HCT116 (cell line): Measurements from ENCODE around the gene ACTG2. TPM values are rescaled to one million over a fixed set of nuclear protein-coding genes. Genes with fewer than 3 reads are reported as not detected.

Experiments used
- ATAC-seq: fragments of 200-7000 bp; cut with Tn5 transposase; 2 replicates; pipeline ENCODE4 v1.9.1; 2020; ENCODE audit warnings: mild to moderate bottlenecking, moderate library complexity
- BruUV-seq: library from RNA; stranded (reverse); fragments of 400-500 nt; replicated peaks from 2 replicates; lab custom pipeline; 2021; lab: Mats Ljungman, UMichigan
- CTCF ChIA-PET: fragments of 300-600 bp; sonication (Branson Sonifier 250); formaldehyde crosslinking; loops from one replicate; lab custom pipeline; 2021; ENCODE audit warnings: antibody characterized with exemption; lab: Charles Lee
- POLR2A ChIA-PET: fragments of 300-600, 350-600 bp; sonication (Branson Sonifier 250); formaldehyde crosslinking; loops from one replicate; lab custom pipeline; 2021; ENCODE audit warnings: antibody characterized with exemption; lab: Charles Lee
- RAD21 ChIA-PET, 2 experiments: fragments of 300-600 bp; sonication (Branson Sonifier 250); formaldehyde crosslinking; loops; one replicate each; lab custom pipeline; 2023; ENCODE audit warnings: low total read pairs in 2 of 2; ENCODE audit not compliant: uncharacterized antibody in 2 of 2, unreplicated experiment in 2 of 2, low non-redundant PET in 1 of 2; lab: Charles Lee
- DNase-seq: peaks from one replicate; pipeline ENCODE4 v3.0.0-alpha.2; 2010; ENCODE audit warnings: low read depth, low spot score
- H2AFZ ChIP-seq: fragments of 200-600 bp; shearing (Covaris generic), sonication (generic); 2 replicates; pipeline ENCODE4 v1.6.1; 2017; ENCODE audit warnings: low read depth, mixed run types, mixed read lengths, antibody characterized with exemption, low read length; ENCODE audit not compliant: poor library complexity, severe bottlenecking
- H3K27ac ChIP-seq: 2 replicates; pipeline ENCODE4 v1.5.1; 2012; ENCODE audit warnings: low read depth, low read length
- H3K27me3 ChIP-seq: fragments of 200-600 bp; sonication (generic); 2 replicates; pipeline ENCODE4 v1.6.1; 2016; ENCODE audit warnings: mixed run types, low read length, mixed read lengths; ENCODE audit not compliant: insufficient read depth
- H3K36me3 ChIP-seq, 2 experiments: fragments of 200-500 bp in 1 of 2; fragments of 200-600 bp in 1 of 2; sonication (Bioruptor generic) in 1 of 2; sonication (generic) in 1 of 2; 2 replicates each; pipeline versions ENCODE4 v1.5.1 to v1.6.1; 2014 to 2016; ENCODE audit warnings: low read length in 2 of 2, inconsistent platforms in 1 of 2, mixed read lengths in 1 of 2, mixed run types in 1 of 2; ENCODE audit not compliant: insufficient read depth in 2 of 2, control insufficient read depth in 1 of 2
- H3K4me1 ChIP-seq, 2 experiments: fragments of 200-600 bp in 1 of 2; sonication (generic) in 1 of 2; 2 replicates each; pipeline versions ENCODE4 v1.5.1 to v1.6.1; 2012 to 2017; ENCODE audit warnings: low read length in 2 of 2, inconsistent platforms in 1 of 2, mild to moderate bottlenecking in 1 of 2, mixed read lengths in 1 of 2, mixed run types in 1 of 2, moderate library complexity in 1 of 2; ENCODE audit not compliant: insufficient read depth in 2 of 2, control insufficient read depth in 1 of 2
- H3K4me2 ChIP-seq: fragments of 200-600 bp; sonication (generic); 2 replicates; pipeline ENCODE4 v1.6.1; 2017; ENCODE audit warnings: mixed run types, low read length, mixed read lengths
- H3K4me3 ChIP-seq, 2 experiments: fragments of 200-600 bp in 1 of 2; sonication (generic) in 1 of 2; replicated peaks in 1 of 2; 2 replicates each; pipeline ENCODE4 v1.5.1; 2011 to 2016; ENCODE audit warnings: low read length in 2 of 2, control low read depth in 1 of 2, low read depth in 1 of 2, mild to moderate bottlenecking in 1 of 2, mixed read lengths in 1 of 2, mixed run types in 1 of 2
- H3K79me2 ChIP-seq: fragments of 200-600 bp; sonication (generic); 2 replicates; pipeline ENCODE4 v1.6.1; 2017; ENCODE audit warnings: mild to moderate bottlenecking, mixed run types, low read length, moderate library complexity, mixed read lengths; ENCODE audit not compliant: insufficient read depth
- H3K9ac ChIP-seq: fragments of 200-600 bp; sonication (generic); 2 replicates; pipeline ENCODE4 v1.6.1; 2016; ENCODE audit warnings: low read length, mixed read lengths
- H3K9me2 ChIP-seq: fragments of 200-600 bp; sonication (generic), shearing (Covaris generic); 2 replicates; pipeline ENCODE4 v1.6.1; 2017; ENCODE audit warnings: mixed run types, mild to moderate bottlenecking, moderate library complexity; ENCODE audit not compliant: insufficient read depth
- H3K9me3 ChIP-seq, 2 experiments: fragments of 200-500 bp in 1 of 2; fragments of 200-600 bp in 1 of 2; sonication (Bioruptor generic) in 1 of 2; sonication (generic) in 1 of 2; 2 replicates each; pipeline ENCODE4 v1.6.1; 2014 to 2017; ENCODE audit warnings: low read length in 2 of 2, mixed read lengths in 2 of 2, inconsistent platforms in 1 of 2, low read depth in 1 of 2, mild to moderate bottlenecking in 1 of 2, mixed run types in 1 of 2, moderate library complexity in 1 of 2; ENCODE audit not compliant: control insufficient read depth in 1 of 2, insufficient read depth in 1 of 2
- H4K20me1 ChIP-seq: fragments of 200-600 bp; sonication (generic), shearing (Covaris generic); 2 replicates; pipeline ENCODE4 v1.6.1; 2017; ENCODE audit warnings: mixed run types, mild to moderate bottlenecking, moderate library complexity; ENCODE audit not compliant: insufficient read depth
- ATF3 ChIP-seq: IDR thresholded peaks from 2 replicates; pipeline ENCODE4 v1.6.1; 2012
- CBX3 ChIP-seq: IDR thresholded peaks from 2 replicates; pipeline ENCODE4 v1.6.1; 2012; ENCODE audit warnings: low read depth
- EZH2phosphoT487 ChIP-seq: fragments of 200-600 bp; IDR thresholded peaks from 2 replicates; pipeline ENCODE4 v1.6.1; 2018; ENCODE audit warnings: antibody characterized with exemption, borderline replicate concordance
- MAX ChIP-seq: IDR thresholded peaks from 2 replicates; pipeline ENCODE4 v1.6.1; 2012
- POLR2A ChIP-seq: IDR thresholded peaks from 2 replicates; pipeline ENCODE4 v1.7.0; 2011; ENCODE audit warnings: borderline replicate concordance; ENCODE audit not compliant: insufficient read depth, insufficient read length; ENCODE audit errors: extremely low read depth
- POLR2AphosphoS5 ChIP-seq: IDR thresholded peaks from 2 replicates; pipeline ENCODE4 v1.6.1; 2011; ENCODE audit warnings: mild to moderate bottlenecking, low read depth, low read length, moderate library complexity
- RAD21 ChIP-seq: IDR thresholded peaks from 2 replicates; pipeline ENCODE4 v1.6.1; 2012; ENCODE audit warnings: low read depth, mild to moderate bottlenecking
- REST ChIP-seq: IDR thresholded peaks from 2 replicates; pipeline ENCODE4 v1.6.1; 2012; ENCODE audit warnings: low read depth
- SIN3A ChIP-seq: IDR thresholded peaks from 2 replicates; pipeline ENCODE4 v1.6.1; 2012; ENCODE audit warnings: low read depth
- SP1 ChIP-seq: IDR thresholded peaks from 2 replicates; pipeline ENCODE4 v1.6.1; 2012; ENCODE audit warnings: low read depth
- TCF7L2 ChIP-seq: IDR thresholded peaks from 2 replicates; pipeline ENCODE4 v1.7.0; 2011; ENCODE audit warnings: borderline replicate concordance, inconsistent platforms; ENCODE audit not compliant: insufficient read depth, insufficient read length; ENCODE audit errors: extremely low read depth
- YY1 ChIP-seq: IDR thresholded peaks from 2 replicates; pipeline ENCODE4 v1.6.1; 2011; ENCODE audit warnings: low read length, low read depth, moderate library complexity, mild to moderate bottlenecking; ENCODE audit not compliant: insufficient replicate concordance; ENCODE audit errors: extremely low read depth
- ZBTB33 ChIP-seq: IDR thresholded peaks from 2 replicates; pipeline ENCODE4 v1.6.1; 2011; ENCODE audit warnings: mild to moderate bottlenecking, low read length, moderate library complexity; ENCODE audit not compliant: insufficient replicate concordance; ENCODE audit errors: extremely low read depth
- ZFX ChIP-seq: fragments of 450-650 bp; IDR thresholded peaks from 2 replicates; pipeline ENCODE4 v1.6.1; 2017
- ZNF274 ChIP-seq: fragments of 200-500 bp; sonication (Bioruptor generic); IDR thresholded peaks from 2 replicates; pipeline ENCODE4 v1.6.1; 2014; ENCODE audit warnings: mild to moderate bottlenecking, low read depth, low read length, inconsistent platforms
- intact Hi-C: fragments of 100-400 bp; cut with micrococcal nuclease; formaldehyde crosslinking; loops from 2 replicates; pipeline ENCODE4 v1.10.0; 2022
- total RNA-seq: library from RNA; stranded (reverse); gene quantifications from one replicate; pipeline ENCODE4 v1.2.1, GENCODE V29; 2021; ENCODE audit not compliant: unreplicated experiment

Gene ACTG2
- total RNA-seq, 1 experiment from 2014 or later = 0.89 TPM

GRCh38 chr2:73894877-73895276, 2.1 kb downstream of the ACTG2 start:
- no peak for TF ChIP-seq ZBTB33
- TF ChIP-seq ZNF274 = no peak
- no peak for TF ChIP-seq SIN3A
- no peak for TF ChIP-seq TCF7L2
- TF ChIP-seq RAD21 = no peak
- no peak for TF ChIP-seq POLR2AphosphoS5
- TF ChIP-seq ATF3 = no peak
- no peak for TF ChIP-seq SP1
- no peak for TF ChIP-seq POLR2A
- no peak for TF ChIP-seq REST
- no peak for TF ChIP-seq MAX
- TF ChIP-seq YY1 = no peak
- TF ChIP-seq CBX3 = no peak
- no peak for TF ChIP-seq EZH2phosphoT487
- no peak for TF ChIP-seq ZFX
- H3K9me3 ChIP-seq = no peaks in the 10 kb centered on the region
- no peaks in the 10 kb centered on the region for H3K36me3 ChIP-seq
- H4K20me1 ChIP-seq = no peaks in the 10 kb centered on the region
- ChIA-PET POLR2A (no interaction called here), RAD21 (no interaction called here), CTCF (no interaction called here)
- H3K9me2 ChIP-seq = no peaks in the 10 kb centered on the region
- no peaks in the 10 kb centered on the region for H3K79me2 ChIP-seq
- intact Hi-C loops = no loop called here
- no peaks in the 10 kb centered on the region for H3K27me3 ChIP-seq
- DNase-seq (no peak), ATAC-seq (no peak)
- no peak overlapping the region for H3K27ac ChIP-seq
- no peak overlapping the region for H3K4me3 ChIP-seq
- no peak overlapping the region for H3K4me2 ChIP-seq
- no TSS peak for BruUV-seq
- H2AFZ ChIP-seq = no peak overlapping the region
- peaks cover 0 to 9% of the 10 kb centered on the region in 2 experiments; a peak in 1 of 4 replicates for H3K4me1 ChIP-seq
- no peak overlapping the region for H3K9ac ChIP-seq
